Measurements from ENCODE around the gene PAK5. TPM values are rescaled to one million over a fixed set of nuclear protein-coding genes. Genes with fewer than 3 reads are reported as not detected.

Gene PAK5
- total RNA-seq, 4 donors from 2014 or later = 0.07 TPM; not detected in 3

- intact Hi-C loops (cut with DNase I; ENCODE audit: low total_unique reads) = no loop called here
- no peaks in the 10 kb centered on the region for H3K27me3 ChIP-seq
- no peaks in the 10 kb centered on the region for H3K36me3 ChIP-seq
- no peak for DNase-seq
- no peak overlapping the region for H3K27ac ChIP-seq
- H3K9me3 ChIP-seq = no peaks in the 10 kb centered on the region
- TF ChIP-seq CTCF (IDR thresholded peaks at IDR 0.05) (no peak), POLR2A (IDR thresholded peaks at IDR 0.05) (no peak)
- no peak overlapping the region for H3K4me3 ChIP-seq
- H3K4me1 ChIP-seq = no peaks in the 10 kb centered on the region
Measured at GRCh38 chr20:9565910-9566550, 272.8 kb downstream of the PAK5 start.

GRCh38 chr20:9557411-9557810 lies 281.5 kb downstream of the PAK5 start:
- Histone ChIP-seq H3K36me3 (no peaks in the 10 kb centered on the region), H3K27me3 (no peaks in the 10 kb centered on the region), H3K4me3 (no peak overlapping the region), H3K4me1 (no peaks in the 10 kb centered on the region), H3K27ac (no peak overlapping the region), H3K9me3 (no peaks in the 10 kb centered on the region)
- intact Hi-C loops (cut with DNase I; ENCODE audit: low total_unique reads) = no loop called here
- DNase-seq = no peak
- TF ChIP-seq POLR2A (IDR thresholded peaks at IDR 0.05) (no peak), CTCF (IDR thresholded peaks at IDR 0.05) (no peak)

GRCh38 chr20:9555781-9556180 lies 283.1 kb downstream of the PAK5 start:
- TF ChIP-seq POLR2A (IDR thresholded peaks at IDR 0.05) (no peak), CTCF (IDR thresholded peaks at IDR 0.05) (no peak)
- DNase-seq = no peak
- intact Hi-C loops (cut with DNase I; ENCODE audit: low total_unique reads) = no loop called here

GRCh38 chr20:9551808-9552550 lies 286.9 kb downstream of the PAK5 start:
- H3K9me3 ChIP-seq = no peaks in the 10 kb centered on the region
- no peaks in the 10 kb centered on the region for H3K4me1 ChIP-seq
- H3K36me3 ChIP-seq = no peaks in the 10 kb centered on the region
- no peaks in the 10 kb centered on the region for H3K27me3 ChIP-seq
- H3K27ac ChIP-seq = no peak overlapping the region
- intact Hi-C loops (cut with DNase I; ENCODE audit: low total_unique reads) = no loop called here
- no peak overlapping the region for H3K4me3 ChIP-seq
- no peak for DNase-seq
- TF ChIP-seq CTCF (IDR thresholded peaks at IDR 0.05) (no peak), POLR2A (IDR thresholded peaks at IDR 0.05) (no peak)

More at GRCh38 chr20:9555781-9556180, 283.1 kb downstream of the PAK5 start:
- Histone ChIP-seq H3K4me1 (no peaks in the 10 kb centered on the region), H3K4me3 (no peak overlapping the region), H3K36me3 (no peaks in the 10 kb centered on the region), H3K27ac (no peak overlapping the region), H3K27me3 (no peaks in the 10 kb centered on the region), H3K9me3 (no peaks in the 10 kb centered on the region)

- no peaks in the 10 kb centered on the region for H3K4me1 ChIP-seq
- DNase-seq = no peak
- H3K27me3 ChIP-seq = no peaks in the 10 kb centered on the region
- no peaks in the 10 kb centered on the region for H3K36me3 ChIP-seq
- intact Hi-C loops (cut with DNase I; ENCODE audit: low total_unique reads) = no loop called here
- H3K4me3 ChIP-seq = no peak overlapping the region
- no peaks in the 10 kb centered on the region for H3K9me3 ChIP-seq
- H3K27ac ChIP-seq = no peak overlapping the region
- TF ChIP-seq POLR2A (IDR thresholded peaks at IDR 0.05) = no peak
- no peak for TF ChIP-seq CTCF (IDR thresholded peaks at IDR 0.05)
Measured at GRCh38 chr20:9550871-9551270, 288.0 kb downstream of the PAK5 start.

Measured in uterus (tissue), 4 donors.